Measurements from ENCODE around the gene ALDH1L2. TPM values are rescaled to one million over a fixed set of nuclear protein-coding genes. Genes with fewer than 3 reads are reported as not detected.

ALDH1L2 gene
- total RNA-seq, 1 experiment from 2014 or later: 7.7 TPM

DNA sequence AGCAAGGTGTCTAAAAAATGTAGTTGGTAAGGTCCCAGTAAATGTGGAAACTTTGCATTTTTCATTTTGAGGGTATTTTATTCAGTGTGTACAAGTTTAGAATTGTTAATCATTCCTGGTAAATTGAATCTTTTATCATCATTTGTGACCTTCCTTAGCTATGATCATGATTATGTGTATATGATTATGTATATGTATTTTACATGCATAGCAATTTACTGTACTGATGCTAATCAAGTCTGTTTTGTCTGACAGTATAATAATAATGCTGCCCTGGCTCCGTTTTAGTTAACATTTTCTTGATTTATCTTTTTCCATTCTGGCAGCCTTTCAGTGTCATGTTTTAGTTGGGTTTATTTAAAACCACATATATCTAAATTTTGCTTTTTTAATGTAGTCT, 32.7 kb upstream of the ALDH1L2 start (continued):
- TF ChIP-seq, protein P1, sequence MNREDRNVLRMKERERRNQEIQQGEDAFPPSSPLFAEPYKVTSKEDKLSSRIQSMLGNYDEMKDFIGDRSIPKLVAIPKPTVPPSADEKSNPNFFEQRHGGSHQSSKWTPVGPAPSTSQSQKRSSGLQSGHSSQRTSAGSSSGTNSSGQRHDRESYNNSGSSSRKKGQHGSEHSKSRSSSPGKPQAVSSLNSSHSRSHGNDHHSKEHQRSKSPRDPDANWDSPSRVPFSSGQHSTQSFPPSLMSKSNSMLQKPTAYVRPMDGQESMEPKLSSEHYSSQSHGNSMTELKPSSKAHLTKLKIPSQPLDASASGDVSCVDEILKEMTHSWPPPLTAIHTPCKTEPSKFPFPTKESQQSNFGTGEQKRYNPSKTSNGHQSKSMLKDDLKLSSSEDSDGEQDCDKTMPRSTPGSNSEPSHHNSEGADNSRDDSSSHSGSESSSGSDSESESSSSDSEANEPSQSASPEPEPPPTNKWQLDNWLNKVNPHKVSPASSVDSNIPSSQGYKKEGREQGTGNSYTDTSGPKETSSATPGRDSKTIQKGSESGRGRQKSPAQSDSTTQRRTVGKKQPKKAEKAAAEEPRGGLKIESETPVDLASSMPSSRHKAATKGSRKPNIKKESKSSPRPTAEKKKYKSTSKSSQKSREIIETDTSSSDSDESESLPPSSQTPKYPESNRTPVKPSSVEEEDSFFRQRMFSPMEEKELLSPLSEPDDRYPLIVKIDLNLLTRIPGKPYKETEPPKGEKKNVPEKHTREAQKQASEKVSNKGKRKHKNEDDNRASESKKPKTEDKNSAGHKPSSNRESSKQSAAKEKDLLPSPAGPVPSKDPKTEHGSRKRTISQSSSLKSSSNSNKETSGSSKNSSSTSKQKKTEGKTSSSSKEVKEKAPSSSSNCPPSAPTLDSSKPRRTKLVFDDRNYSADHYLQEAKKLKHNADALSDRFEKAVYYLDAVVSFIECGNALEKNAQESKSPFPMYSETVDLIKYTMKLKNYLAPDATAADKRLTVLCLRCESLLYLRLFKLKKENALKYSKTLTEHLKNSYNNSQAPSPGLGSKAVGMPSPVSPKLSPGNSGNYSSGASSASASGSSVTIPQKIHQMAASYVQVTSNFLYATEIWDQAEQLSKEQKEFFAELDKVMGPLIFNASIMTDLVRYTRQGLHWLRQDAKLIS (CRISPR knock-in tag; IDR thresholded peaks at IDR 0.05; ENCODE audit: borderline replicate concordance): no peak
- no peak for TF ChIP-seq ESRRA (CRISPR knock-in tag; IDR thresholded peaks at IDR 0.05; ENCODE audit: borderline replicate concordance)
- TF ChIP-seq CTCF (IDR thresholded peaks at IDR 0.05): no peak
- no peak for TF ChIP-seq IRF1 (CRISPR knock-in tag; IDR thresholded peaks at IDR 0.05)
- no peak for TF ChIP-seq E2F1 (CRISPR knock-in tag; IDR thresholded peaks at IDR 0.05)
- no peak for TF ChIP-seq ZNF138 (CRISPR knock-in tag; conservative IDR thresholded peaks at IDR 0.05)

- POLR2A ChIA-PET: no interaction called here
- H3K9me3 Mint-ChIP-seq: 0 out of 2 replicates have a peak, but pooled peaks cover 3% of the 10 kb centered on the region
- no peak for DNase-seq (ENCODE audit: low spot score)
- TF ChIP-seq NR1H2 (CRISPR knock-in tag; IDR thresholded peaks at IDR 0.05) (no peak), TP53 (CRISPR knock-in tag; IDR thresholded peaks at IDR 0.05) (no peak), NFE2L1 (CRISPR knock-in tag; IDR thresholded peaks at IDR 0.05) (no peak), ARID4B (CRISPR knock-in tag; IDR thresholded peaks at IDR 0.05; ENCODE audit: borderline replicate concordance) (no peak), HMGA2 (CRISPR knock-in tag; IDR thresholded peaks at IDR 0.05) (no peak), GABPB1 (CRISPR knock-in tag; IDR thresholded peaks at IDR 0.05) (no peak), ELF4 (CRISPR knock-in tag; IDR thresholded peaks at IDR 0.05; ENCODE audit: low read depth) (no peak), CREM (CRISPR knock-in tag; IDR thresholded peaks at IDR 0.05) (no peak), STAT6 (CRISPR knock-in tag; conservative IDR thresholded peaks at IDR 0.05; ENCODE audit: low read depth) (no peak), GRHL2 (CRISPR knock-in tag; IDR thresholded peaks at IDR 0.05; ENCODE audit: insufficient replicate concordance, severe bottlenecking) (no peak)
- TF ChIP-seq, protein P2, sequence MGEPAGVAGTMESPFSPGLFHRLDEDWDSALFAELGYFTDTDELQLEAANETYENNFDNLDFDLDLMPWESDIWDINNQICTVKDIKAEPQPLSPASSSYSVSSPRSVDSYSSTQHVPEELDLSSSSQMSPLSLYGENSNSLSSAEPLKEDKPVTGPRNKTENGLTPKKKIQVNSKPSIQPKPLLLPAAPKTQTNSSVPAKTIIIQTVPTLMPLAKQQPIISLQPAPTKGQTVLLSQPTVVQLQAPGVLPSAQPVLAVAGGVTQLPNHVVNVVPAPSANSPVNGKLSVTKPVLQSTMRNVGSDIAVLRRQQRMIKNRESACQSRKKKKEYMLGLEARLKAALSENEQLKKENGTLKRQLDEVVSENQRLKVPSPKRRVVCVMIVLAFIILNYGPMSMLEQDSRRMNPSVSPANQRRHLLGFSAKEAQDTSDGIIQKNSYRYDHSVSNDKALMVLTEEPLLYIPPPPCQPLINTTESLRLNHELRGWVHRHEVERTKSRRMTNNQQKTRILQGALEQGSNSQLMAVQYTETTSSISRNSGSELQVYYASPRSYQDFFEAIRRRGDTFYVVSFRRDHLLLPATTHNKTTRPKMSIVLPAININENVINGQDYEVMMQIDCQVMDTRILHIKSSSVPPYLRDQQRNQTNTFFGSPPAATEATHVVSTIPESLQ (CRISPR knock-in tag; IDR thresholded peaks at IDR 0.05): no peak
- no peak overlapping the region for H3K4me3 Mint-ChIP-seq
- CTCF ChIA-PET: no interaction called here
- H3K27me3 Mint-ChIP-seq (ENCODE audit: low read depth): no peaks in the 10 kb centered on the region
- no peak overlapping the region for H3K27ac Mint-ChIP-seq
- peaks cover 36% of the 10 kb centered on the region for H3K36me3 Mint-ChIP-seq
- ATAC-seq: no peak
- peaks cover 55% of the 10 kb centered on the region for H3K4me1 Mint-ChIP-seq
Observed at GRCh38 chr12:105113094-105113493, 28.8 kb upstream of the ALDH1L2 start.

Data from WTC11 (cell line).